Suprapubic skin (tissue), 4 donors: Measurements from ENCODE around the gene LDB2. TPM values are rescaled to one million over a fixed set of nuclear protein-coding genes. Genes with fewer than 3 reads are reported as not detected.

Source experiments
- DNase-seq, 2 donors: peaks; one replicate each; pipeline ENCODE4 v3.0.0-alpha.2; 2019; ENCODE audit warnings: low spot score in 2 of 2
- H3K27ac ChIP-seq: fragments of 200-600 bp; sonication (generic); one replicate; pipeline ENCODE4 v1.5.1; 2019
- H3K27me3 ChIP-seq: fragments of 200-600 bp; sonication (generic); one replicate; pipeline ENCODE4 v1.5.1; 2019
- H3K36me3 ChIP-seq: fragments of 200-600 bp; sonication (generic); one replicate; pipeline ENCODE4 v1.5.1; 2019
- H3K4me1 ChIP-seq: fragments of 200-600 bp; sonication (generic); one replicate; pipeline ENCODE4 v1.5.1; 2019
- H3K4me3 ChIP-seq: fragments of 200-600 bp; sonication (generic); one replicate; pipeline ENCODE4 v1.5.1; 2019; ENCODE audit warnings: mild to moderate bottlenecking
- H3K9me3 ChIP-seq: fragments of 200-600 bp; sonication (generic); one replicate; pipeline ENCODE4 v1.5.1; 2019
- CTCF ChIP-seq, 2 donors: fragments of 200-600 bp in 1 of 2; fragments of 450-650 bp in 1 of 2; sonication (generic) in 1 of 2; IDR thresholded peaks; one replicate each; pipeline ENCODE4 v1.5.1; 2016 to 2019; ENCODE audit warnings: antibody characterized with exemption in 2 of 2, mild to moderate bottlenecking in 1 of 2, moderate library complexity in 1 of 2
- EP300 ChIP-seq: sonication (generic); formaldehyde crosslinking; IDR thresholded peaks from one replicate; pipeline ENCODE4 v1.6.1; 2017; ENCODE audit warnings: antibody characterized with exemption
- POLR2A ChIP-seq, 2 donors: fragments of 450-650 bp; IDR thresholded peaks; one replicate each; pipeline ENCODE4 v1.6.1; 2017; ENCODE audit warnings: antibody characterized with exemption in 2 of 2, mild to moderate bottlenecking in 2 of 2, moderate library complexity in 2 of 2
- POLR2AphosphoS5 ChIP-seq, 3 donors: sonication (generic); formaldehyde crosslinking; IDR thresholded peaks; one replicate each; pipeline ENCODE4 v1.6.1; 2017; ENCODE audit warnings: antibody characterized with exemption in 3 of 3
- WGBS: methylation state at CpG from one replicate; pipeline ENCODE4 v1.1.5; 2018; 5-methylcytosine and 5-hydroxymethylcytosine counted together
- total RNA-seq, 4 donors: library from RNA; depleted of rRNA; stranded (reverse); fragments of >200 nt; gene quantifications; one replicate each; pipeline ENCODE4 v1.1.0, GENCODE V29; 2016

LDB2 gene
- total RNA-seq, 4 donors from 2014 or later: 4.7 to 17.7 (median 9.9) TPM

- H3K27me3 ChIP-seq: no peaks in the 10 kb centered on the region
- H3K36me3 ChIP-seq: no peaks in the 10 kb centered on the region
- no peak for TF ChIP-seq POLR2AphosphoS5 (IDR thresholded peaks at IDR 0.05)
- no peak for TF ChIP-seq CTCF (IDR thresholded peaks at IDR 0.05)
- TF ChIP-seq POLR2A (IDR thresholded peaks at IDR 0.05): no peak
- TF ChIP-seq EP300: no peak
- H3K4me1 ChIP-seq: no peaks in the 10 kb centered on the region
- no peak overlapping the region for H3K27ac ChIP-seq
- DNase-seq: no peak
- H3K9me3 ChIP-seq: no peaks in the 10 kb centered on the region
- no peak overlapping the region for H3K4me3 ChIP-seq
Measured at GRCh38 chr4:16580514-16580913, 317.9 kb downstream of the LDB2 start.

GRCh38 chr4:16579866-16580265 is 318.6 kb downstream of the LDB2 start:
- Histone ChIP-seq H3K9me3 (no peaks in the 10 kb centered on the region), H3K27ac (no peak overlapping the region), H3K36me3 (no peaks in the 10 kb centered on the region), H3K4me1 (peaks cover under 1% of the 10 kb centered on the region), H3K4me3 (no peak overlapping the region), H3K27me3 (no peaks in the 10 kb centered on the region)
- TF ChIP-seq POLR2A (IDR thresholded peaks at IDR 0.05) (no peak), EP300 (no peak), CTCF (IDR thresholded peaks at IDR 0.05) (no peak), POLR2AphosphoS5 (IDR thresholded peaks at IDR 0.05) (no peak)
- 52% methylated on average over 3 of the region's 3 CpGs for WGBS
- no peak for DNase-seq

GRCh38 chr4:16577177-16577576 is 321.3 kb downstream of the LDB2 start:
- WGBS: 98% methylated on average over 3 of the region's 3 CpGs
- no peak overlapping the region for H3K27ac ChIP-seq

GRCh38 chr4:16574981-16575380 is 323.5 kb downstream of the LDB2 start:
- Histone ChIP-seq H3K9me3 (no peaks in the 10 kb centered on the region), H3K4me1 (peaks cover 12% of the 10 kb centered on the region), H3K27me3 (no peaks in the 10 kb centered on the region), H3K36me3 (no peaks in the 10 kb centered on the region), H3K4me3 (no peak overlapping the region), H3K27ac (no peak overlapping the region)
- TF ChIP-seq EP300: no peak
- no peak for TF ChIP-seq CTCF (IDR thresholded peaks at IDR 0.05)
- no peak for TF ChIP-seq POLR2AphosphoS5 (IDR thresholded peaks at IDR 0.05)
- no peak for TF ChIP-seq POLR2A (IDR thresholded peaks at IDR 0.05)
- WGBS: 91% methylated on average over 2 of the region's 2 CpGs
- no peak for DNase-seq

More at GRCh38 chr4:16577177-16577576, 321.3 kb downstream of the LDB2 start:
- TF ChIP-seq POLR2A (IDR thresholded peaks at IDR 0.05): no peak
- TF ChIP-seq CTCF (IDR thresholded peaks at IDR 0.05): no peak
- no peak for TF ChIP-seq POLR2AphosphoS5 (IDR thresholded peaks at IDR 0.05)
- no peak for TF ChIP-seq EP300
- no peaks in the 10 kb centered on the region for H3K27me3 ChIP-seq
- H3K36me3 ChIP-seq: no peaks in the 10 kb centered on the region
- no peak for DNase-seq
- H3K4me3 ChIP-seq: no peak overlapping the region
- no peaks in the 10 kb centered on the region for H3K9me3 ChIP-seq
- peaks cover 12% of the 10 kb centered on the region for H3K4me1 ChIP-seq

GRCh38 chr4:16573739-16574138 is 324.7 kb downstream of the LDB2 start:
- H3K4me1 ChIP-seq: peaks cover 12% of the 10 kb centered on the region
- no peak overlapping the region for H3K27ac ChIP-seq
- H3K4me3 ChIP-seq: no peak overlapping the region
- TF ChIP-seq CTCF (IDR thresholded peaks at IDR 0.05) (no peak), POLR2A (IDR thresholded peaks at IDR 0.05) (no peak), POLR2AphosphoS5 (IDR thresholded peaks at IDR 0.05) (no peak), EP300 (no peak)
- no peaks in the 10 kb centered on the region for H3K9me3 ChIP-seq
- no peaks in the 10 kb centered on the region for H3K27me3 ChIP-seq
- DNase-seq: no peak
- no peaks in the 10 kb centered on the region for H3K36me3 ChIP-seq
- 10% methylated on average over 5 of the region's 5 CpGs for WGBS
